Inflammatory macrophage treated with lipopolysaccharide for 4 hours (primary cell): Measurements from ENCODE around the gene PLEKHG5.

ENCODE experiments used
- DNase-seq: peaks from one replicate; pipeline ENCODE4 v3.0.0-alpha.2; 2020

PLEKHG5 gene

GRCh38 chr1:6509220-6509918 lies 17.9 kb upstream of the PLEKHG5 start:
- DNase-seq, result peak; percentile 22

DNA sequence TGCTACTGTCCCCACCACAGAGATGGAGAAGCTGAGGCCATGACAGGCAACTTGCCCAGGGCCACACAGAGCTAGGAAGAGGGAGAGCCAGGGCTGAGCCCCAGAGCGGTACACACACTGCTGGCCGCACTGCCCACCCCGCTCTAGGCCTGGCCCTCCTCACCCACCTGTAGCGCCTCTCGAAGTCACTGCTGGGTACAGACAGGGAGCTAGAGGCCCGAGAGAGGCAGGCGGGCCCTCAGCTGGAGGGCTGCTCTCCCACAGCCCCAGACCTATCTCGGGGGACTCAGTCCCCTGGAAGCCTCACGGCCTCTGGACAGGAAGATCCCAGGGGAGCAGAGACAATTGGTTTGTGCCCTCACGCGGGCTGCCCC lies 17.3 kb upstream of the PLEKHG5 start:
- no peak for DNase-seq

- no peak for DNase-seq
Measured at GRCh38 chr1:6508154-6508815, 16.8 kb upstream of the PLEKHG5 start.

DNA sequence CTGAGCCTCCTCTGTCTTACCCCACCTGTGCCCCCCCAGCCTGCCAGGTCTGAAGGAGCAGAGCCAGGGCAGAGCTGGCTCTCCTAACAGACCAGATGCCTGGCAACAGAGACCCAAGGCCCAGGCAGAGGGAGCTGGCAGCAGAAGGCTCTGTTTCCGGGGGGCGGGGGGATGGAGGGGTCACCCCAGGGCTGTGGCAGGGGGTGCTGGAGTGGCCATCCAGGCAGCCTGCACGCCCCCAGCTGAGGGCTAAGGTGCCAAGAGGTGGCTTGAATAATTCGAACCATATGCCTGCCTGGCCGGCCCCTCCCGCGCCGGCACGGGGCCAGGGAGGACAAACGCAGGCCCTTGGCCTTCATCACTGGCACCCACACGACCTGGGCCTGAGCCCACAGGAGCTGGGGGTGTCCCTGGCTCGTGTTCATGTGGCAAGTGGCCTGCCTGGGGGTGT lies 16.0 kb upstream of the PLEKHG5 start:
- DNase-seq, result no peak

DNA sequence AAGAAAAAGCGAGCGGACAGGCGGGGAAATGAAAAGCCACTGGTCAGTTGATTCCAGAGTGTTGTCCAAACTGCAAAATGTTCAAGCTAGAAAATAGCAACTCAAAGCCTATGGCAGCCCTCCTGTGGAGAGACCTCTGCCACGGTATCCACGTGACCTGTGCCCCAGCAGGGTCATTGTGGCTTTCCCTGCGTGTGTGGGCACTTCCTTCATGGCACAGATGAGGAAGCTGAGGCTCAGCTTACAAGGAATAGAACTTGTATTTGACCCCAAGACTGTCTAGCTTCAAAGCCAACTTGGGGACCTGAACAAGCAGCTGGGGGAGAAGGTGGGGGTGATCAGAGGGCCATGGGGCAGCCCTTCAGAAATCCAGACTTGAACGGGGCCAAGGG lies 15.6 kb upstream of the PLEKHG5 start:
- DNase-seq, result peak; percentile 68

DNA sequence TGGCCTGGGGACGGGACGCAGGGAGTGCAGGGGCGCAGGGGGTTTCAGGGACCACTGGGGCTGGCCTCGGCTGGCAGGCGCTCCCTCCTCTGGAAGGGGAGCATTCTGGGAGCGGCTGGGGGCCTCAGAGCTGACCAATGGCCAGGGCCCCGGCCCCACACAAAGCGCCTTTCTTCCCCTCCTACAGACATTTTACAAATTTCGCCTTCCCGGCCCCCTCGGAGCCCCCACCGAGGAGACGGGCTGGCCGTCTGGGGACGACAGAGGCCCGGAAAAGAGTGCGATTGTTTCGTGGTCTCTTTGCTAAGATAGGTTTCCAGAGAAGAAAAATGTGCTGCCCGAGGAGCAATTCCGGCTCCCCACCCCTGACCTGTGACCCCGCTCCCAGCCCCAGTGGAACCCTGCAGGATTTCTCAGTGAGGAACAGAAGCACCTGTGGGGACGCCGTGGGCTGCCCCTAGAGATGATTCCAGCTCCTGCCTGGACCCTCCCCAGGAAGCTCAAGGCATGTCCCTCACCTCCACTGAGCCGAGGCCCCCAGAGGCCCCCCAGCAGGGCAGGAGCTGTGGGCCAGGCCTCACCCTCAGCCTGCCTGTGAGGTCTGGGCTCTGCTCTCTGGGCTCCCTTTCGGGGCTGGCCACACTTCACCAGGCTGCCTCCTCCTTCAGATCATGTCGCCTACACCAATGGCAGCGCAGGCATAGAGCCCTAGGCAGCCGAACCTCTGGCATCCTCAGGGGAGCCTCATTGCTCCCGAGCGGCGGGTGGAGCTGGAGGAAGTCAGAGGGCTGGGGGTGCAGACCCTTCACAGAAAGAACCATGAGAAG lies 15.0 kb upstream of the PLEKHG5 start:
- no peak for DNase-seq

DNA sequence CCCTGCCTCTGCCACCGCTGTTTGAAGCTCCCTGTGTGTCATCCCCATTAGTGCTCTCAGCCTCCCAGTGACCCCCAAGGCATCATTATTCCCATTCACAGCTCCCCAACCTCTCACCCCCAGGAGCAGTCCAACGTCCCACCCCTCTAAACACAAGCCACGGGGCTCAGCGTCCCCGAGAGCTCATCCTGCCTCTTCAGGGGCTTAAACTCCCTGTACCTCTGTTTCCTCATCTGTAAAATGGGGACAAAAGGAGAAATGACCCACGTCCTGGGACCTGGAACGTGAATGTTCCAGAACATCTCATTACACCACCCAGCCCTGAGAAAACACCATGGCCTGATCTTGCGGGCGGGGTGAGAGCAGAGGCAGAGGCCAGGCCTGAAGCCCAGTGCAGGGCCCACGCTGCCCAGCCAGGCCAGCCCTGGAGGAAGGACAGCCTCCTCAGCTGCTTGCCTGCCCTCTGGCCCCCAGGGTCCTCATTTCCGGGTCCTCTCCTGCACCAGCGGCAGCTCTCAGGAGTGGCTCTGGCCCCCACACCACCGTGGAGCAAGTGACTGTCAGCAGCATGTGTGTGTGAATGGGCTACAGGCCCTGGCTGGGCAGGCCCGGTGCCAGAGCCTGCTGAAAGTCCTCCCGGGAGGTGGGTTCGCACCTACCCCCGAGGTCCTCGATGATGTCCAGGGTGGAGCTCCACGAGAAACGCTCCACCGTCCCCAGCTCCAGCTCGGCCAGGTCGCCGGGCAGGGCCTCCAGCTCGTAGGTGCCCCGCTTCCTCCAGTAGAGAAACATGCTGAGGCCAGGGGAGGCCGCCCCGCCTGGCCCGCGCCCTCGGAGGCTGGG lies 14.1 kb upstream of the PLEKHG5 start:
- DNase-seq, result no peak

- no peak for DNase-seq
Measured at GRCh38 chr1:6504887-6505286, 13.4 kb upstream of the PLEKHG5 start.

- DNase-seq, result no peak
Measured at GRCh38 chr1:6503884-6504602, 12.6 kb upstream of the PLEKHG5 start.

- peak; percentile 68 for DNase-seq
Measured at GRCh38 chr1:6502000-6502891, 10.8 kb upstream of the PLEKHG5 start.

DNA sequence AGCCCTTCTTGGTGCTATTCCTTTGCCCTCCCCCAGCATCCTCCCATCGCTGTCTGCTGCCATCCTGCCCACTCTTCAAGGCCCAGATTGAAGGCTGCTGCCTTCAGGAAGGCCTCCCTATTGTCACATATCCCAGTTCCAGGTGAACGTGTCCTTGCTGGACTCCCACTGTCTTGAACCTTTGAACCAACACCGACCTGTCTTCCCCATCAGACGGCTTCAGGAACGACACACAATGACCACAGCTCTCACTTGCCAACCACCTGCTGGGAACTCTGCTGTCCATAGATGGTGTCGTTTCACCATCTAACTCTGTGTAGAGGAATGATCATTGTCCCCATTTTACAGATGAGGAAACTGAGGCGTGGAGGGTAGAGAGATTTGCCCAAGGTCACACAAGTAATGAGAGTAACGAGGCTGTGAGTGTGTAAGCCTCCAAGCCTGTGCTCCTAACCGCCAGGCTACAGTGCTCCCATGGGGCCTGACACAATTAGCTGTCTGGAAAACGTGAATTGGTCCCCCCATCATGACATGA lies 9.9 kb upstream of the PLEKHG5 start:
- DNase-seq, result no peak

- no peak for DNase-seq
Measured at GRCh38 chr1:6500544-6501278, 9.2 kb upstream of the PLEKHG5 start.

DNA sequence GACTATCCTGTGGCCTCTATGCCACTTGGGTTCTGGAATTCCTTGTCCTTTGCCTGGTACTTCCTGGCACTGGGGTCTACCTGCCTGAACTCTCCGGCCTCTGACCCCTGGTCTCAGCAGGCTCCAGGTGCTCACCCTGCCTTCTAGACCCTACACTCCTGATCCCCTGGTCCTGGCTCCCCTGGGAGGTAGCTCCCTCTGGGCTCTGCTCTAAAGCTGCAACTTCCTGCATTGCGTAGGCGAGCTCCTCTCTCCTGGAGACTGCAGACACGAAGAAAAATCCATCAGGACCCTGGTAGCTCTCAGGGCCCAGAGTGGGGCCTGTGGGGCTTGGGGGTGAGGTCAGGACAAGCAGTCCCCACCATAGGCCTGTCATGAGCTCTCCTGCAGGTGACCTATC lies 7.8 kb upstream of the PLEKHG5 start:
- no peak for DNase-seq

- peak; percentile 41 for DNase-seq
Measured at GRCh38 chr1:6498576-6499111, 7.2 kb upstream of the PLEKHG5 start.

DNA sequence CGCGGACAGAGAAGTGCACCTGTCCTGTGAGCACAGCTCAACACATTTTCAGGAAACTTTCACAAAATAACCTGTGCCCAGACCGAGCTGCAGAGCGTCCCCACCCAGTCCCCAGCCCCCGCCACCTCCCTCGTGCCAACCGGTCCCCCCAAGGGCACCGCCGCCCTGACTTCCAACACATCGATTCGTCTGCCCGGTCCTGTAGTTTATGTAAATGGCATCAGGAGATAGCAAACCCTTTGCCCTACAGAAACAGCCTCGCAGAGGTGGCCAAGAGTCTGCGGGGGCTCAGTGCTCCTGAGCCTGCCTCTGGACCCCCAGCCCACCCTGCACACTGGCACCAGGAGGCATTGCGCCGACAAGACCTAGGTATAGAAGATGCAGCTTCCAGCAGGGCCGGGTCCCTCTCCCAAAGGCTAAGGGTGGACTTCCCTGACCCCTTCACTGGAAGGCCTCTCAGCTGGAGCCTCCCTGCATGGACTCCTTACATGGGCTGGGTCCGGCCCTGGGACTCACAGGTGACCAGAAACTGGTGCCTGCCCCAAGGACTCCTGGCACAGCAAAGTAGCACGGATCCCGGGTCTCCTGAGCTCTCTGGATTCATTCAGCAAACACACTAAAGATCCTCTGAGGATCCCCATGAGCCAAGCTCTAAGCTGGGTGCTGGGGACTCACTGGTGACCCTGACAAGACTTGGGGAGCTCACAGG lies 6.6 kb upstream of the PLEKHG5 start:
- DNase-seq, result no peak

DNA sequence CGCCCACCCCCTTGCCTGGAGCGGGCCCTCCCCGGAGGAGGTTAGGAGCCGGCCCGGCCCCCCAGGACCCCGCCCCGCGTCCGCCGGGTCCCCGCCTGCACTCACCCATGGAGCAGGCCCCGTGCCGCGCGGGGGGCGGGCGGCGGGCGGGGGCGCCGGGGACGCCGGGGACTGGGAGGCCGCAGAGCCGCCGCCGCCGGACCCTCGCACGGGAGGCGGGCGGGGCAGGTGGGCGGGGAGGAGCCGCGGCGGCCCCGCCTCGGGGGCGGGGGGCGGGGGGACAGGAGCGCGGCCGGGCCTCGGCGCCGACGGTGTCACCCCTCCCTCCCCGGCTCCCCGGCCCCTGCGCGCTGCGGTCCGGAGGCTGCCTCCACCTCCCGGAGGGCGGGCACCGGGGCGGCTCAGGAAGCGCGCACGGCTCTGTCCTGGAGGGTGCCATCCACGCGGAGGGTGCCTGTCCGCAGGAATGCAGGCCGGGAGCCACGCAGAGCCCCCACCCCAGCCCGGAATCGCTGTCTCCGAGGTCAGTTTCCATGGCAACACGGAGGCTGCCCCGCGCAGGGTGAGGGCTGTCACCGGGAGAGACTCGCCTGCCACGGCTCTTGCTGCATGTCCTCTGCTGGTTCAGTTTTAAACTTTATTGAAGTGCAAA lies 5.9 kb upstream of the PLEKHG5 start:
- DNase-seq, result no peak

- no peak for DNase-seq
Measured at GRCh38 chr1:6496890-6497214, 5.4 kb upstream of the PLEKHG5 start.

DNA sequence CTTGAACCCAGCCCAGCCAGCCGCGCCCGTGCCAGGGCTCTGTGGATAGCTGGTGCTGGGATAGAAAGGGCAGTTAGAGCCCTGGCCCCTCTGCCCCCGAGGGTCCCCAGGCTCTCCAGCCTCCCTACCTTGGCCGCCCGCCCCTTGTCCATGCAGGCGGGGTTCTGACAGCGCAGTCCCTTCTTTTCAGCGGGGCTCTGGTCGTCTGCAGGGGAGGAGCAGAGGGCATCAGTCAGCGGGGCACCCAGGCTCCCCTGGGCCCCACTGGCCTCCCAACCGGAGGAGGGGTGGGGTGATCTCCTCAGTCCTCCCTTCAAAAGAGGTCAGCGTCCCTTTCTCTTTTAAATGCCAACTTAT lies 4.9 kb upstream of the PLEKHG5 start:
- DNase-seq, result no peak
